Measurements from ENCODE around the gene NDUFA7. TPM values are rescaled to one million over a fixed set of nuclear protein-coding genes. Genes with fewer than 3 reads are reported as not detected.
A peak's percentile ranks its signal among the peaks of the same experiment; 100 is the strongest.
"Not testable (repeated sequence)": the region's sequence is repeated elsewhere in the genome, so short reads cannot be mapped to it uniquely, and the experiment has no call there.

The NDUFA7 gene
- 129 TPM for total RNA-seq
- long read RNA-seq, transcript NDUFA7-201 (4 exons, 601 nt) = major isoform, 59 of 69 reads
- long read RNA-seq, partial matches to known transcripts = 9 of 69 reads
- long read RNA-seq, other reads (novel, unspliced or antisense) = 0 of 69 reads

DNA sequence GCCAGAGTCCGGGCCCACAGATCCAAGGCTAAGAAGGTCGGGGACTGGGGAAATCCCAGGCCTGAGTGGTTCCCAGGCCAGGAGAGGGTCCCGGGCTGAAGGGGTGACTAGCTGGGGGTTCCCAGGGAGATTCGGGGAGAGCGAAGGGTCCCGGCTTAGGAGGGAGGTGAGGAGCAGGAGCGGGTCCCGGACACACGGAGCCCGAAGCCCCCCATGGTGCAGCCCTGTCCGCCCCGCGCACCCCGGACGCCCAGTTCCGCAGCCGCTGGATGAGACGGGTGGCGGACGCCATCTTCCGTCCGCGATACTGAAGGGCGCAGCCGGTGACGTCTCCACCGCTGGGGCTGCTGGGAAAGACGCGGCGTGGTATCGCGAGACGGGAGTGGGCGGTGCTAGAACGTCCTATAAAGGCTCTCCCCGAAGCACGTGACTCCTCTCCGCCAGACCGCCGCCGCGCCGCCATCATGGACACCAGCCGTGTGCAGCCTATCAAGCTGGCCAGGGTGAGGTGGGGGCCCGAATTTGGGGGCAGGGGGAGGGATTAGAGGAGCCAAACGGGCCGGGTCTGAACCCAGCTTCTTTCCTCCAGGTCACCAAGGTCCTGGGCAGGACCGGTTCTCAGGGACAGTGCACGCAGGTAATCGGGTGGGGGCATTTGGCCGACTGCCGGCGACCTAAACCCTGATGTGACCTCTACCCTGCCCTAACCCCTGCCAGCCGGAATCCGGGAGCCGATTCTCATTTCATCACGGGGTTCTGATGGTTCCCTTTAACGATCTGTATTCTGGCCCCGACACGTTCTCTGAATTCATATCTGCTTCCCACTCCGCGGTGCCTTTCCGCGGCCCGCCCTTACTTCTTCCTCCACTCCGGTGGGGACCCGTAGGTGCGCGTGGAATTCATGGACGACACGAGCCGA lies at the start of gene NDUFA7, which contains the start of gene RPS28:
TSS of gene NDUFA7 (minus strand) at position 309 of the 919 bp plus-strand sequence. CDS start at position 292, 17 bp downstream.
TSS of gene RPS28 (plus strand) at position 430 of the 919 bp plus-strand sequence. CDS start at position 465, 35 bp downstream.
- ATAC-seq (peak; percentile 95), DNase-seq (ENCODE audit: missing footprints) (peak; percentile 99)
- intact Hi-C loops (cut with DNase I) = no loop called here

DNA sequence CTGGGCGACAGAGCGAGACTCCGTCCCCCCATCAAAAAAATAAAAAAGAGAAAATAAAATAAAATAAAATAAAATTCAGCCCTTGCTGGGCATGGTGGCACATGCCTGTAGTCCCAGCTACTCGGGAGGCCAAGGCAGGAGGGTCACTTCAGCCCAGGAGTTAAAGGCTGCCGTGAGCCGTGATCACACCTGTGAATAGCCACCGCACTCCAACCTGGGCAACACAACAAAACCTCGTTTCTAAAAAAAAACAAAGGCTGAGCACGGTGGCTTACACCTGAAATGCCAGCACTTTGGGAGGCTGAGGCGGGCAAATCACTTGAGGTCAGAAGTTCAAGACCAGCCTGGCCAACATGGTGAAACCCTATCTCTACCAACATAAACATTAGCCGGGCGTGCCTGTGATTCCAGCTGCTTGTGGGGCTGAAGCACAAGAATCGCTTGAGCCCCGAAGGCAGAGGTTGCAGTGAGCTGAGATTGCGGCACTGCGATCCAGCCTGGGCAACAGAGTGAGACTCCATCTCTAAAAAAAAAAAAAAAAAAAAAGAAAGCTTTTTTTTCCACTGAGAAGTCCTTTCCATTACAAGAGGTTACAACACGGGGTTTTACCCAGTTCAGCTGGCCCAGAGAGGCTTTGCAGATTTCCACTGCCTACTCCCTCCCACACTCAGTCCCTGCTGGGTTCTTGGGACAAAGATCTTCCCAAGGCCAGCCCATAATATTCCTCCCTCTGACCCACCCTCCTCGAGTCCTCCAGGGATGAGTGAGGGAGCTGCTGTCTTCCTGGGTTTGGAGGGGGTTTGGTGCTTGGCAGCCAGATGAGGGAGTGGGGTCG lies 49.2 kb upstream of the NDUFA7 start:
- ATAC-seq (peak; percentile 41), DNase-seq (ENCODE audit: missing footprints) (no peak)
- intact Hi-C loops (cut with DNase I) = no loop called here

DNA sequence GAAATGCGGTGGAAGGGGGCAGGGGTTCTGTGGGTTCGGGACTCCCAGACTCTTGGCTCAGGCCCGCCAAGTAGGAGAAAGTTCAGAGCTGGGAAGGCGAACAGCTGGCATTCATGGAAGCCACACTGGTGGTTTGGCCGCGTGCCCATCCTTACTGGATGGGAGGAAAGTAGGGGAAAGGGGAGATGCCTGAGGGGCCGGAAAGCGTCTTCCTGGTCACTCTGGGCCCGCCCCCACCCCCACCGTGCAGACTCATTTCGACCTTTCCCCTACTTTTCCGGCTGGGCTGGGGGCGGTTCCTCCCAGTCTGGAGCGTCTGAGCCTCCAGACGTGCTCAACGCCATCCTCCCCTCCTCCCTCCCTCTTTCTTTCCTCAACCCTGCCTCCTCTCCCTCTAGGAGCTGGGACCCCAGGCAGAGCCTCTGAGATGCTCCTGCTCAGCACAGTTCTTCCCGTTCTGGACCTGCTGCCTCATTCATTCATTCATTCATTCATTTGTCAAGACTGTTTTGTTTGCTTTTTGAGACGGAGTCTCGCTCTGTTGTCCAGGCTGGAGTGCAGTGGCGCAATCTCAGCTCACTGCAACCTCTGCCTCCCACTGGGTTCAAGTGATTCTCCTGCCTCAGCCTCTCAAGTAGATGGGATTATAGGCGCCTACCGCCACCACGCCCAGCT lies 46.3 kb upstream of the NDUFA7 start:
- DNase-seq (ENCODE audit: missing footprints) (peak; percentile 94), ATAC-seq (peak; percentile 73)
- intact Hi-C loops (cut with DNase I) = loop anchor here (1.0 kb wide), 1 partner anchor 22 kb away; no protein-coding TSS in a partner anchor

DNA sequence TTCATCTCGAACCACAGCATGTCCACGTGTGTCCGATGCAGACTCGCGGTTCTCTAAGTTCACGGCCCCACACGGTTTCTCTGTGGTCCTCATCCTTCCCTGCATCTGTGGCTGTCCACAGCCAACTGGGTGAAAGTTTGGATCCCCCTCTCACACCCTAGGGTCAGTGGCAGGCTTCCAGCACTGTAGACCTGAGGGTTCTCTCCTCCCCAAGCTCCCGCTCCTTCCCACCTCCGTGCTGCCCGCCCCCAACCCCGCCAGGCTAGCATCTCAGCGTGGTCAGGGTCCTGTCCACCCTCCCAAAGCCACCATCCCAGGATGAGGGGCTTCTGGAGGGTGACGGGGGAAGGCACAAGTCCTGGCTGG lies 45.8 kb upstream of the NDUFA7 start:
- intact Hi-C loops (cut with DNase I) = loop anchor here (1.0 kb wide), 1 partner anchor 22 kb away; no protein-coding TSS in a partner anchor
- ATAC-seq = peak; percentile 1
- no peak for DNase-seq (ENCODE audit: missing footprints)

DNA sequence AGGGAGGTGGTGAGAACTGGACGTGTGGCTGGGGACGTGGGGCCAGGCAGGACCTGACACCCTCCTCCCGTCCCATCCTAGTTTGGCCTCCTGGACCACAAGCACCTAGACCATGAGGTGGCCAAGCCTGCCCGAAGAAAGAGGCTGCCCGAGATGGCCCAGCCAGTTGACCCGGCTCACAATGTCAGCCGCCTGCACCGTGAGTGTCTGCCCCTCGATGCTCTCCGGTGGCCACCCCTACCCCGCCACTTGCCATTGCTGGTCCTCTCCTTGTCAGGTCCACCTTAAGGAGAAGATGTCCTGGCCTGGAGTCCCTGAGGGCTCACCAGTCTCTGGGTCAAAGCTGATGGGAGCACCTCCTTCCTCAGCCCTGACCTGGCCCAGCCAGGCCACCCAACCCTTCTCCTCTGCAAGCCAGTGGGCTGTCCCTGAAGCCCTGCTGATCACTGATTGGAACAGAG lies 45.0 kb upstream of the NDUFA7 start:
- intact Hi-C loops (cut with DNase I) = no loop called here
- ATAC-seq (no peak), DNase-seq (ENCODE audit: missing footprints) (no peak)

DNA sequence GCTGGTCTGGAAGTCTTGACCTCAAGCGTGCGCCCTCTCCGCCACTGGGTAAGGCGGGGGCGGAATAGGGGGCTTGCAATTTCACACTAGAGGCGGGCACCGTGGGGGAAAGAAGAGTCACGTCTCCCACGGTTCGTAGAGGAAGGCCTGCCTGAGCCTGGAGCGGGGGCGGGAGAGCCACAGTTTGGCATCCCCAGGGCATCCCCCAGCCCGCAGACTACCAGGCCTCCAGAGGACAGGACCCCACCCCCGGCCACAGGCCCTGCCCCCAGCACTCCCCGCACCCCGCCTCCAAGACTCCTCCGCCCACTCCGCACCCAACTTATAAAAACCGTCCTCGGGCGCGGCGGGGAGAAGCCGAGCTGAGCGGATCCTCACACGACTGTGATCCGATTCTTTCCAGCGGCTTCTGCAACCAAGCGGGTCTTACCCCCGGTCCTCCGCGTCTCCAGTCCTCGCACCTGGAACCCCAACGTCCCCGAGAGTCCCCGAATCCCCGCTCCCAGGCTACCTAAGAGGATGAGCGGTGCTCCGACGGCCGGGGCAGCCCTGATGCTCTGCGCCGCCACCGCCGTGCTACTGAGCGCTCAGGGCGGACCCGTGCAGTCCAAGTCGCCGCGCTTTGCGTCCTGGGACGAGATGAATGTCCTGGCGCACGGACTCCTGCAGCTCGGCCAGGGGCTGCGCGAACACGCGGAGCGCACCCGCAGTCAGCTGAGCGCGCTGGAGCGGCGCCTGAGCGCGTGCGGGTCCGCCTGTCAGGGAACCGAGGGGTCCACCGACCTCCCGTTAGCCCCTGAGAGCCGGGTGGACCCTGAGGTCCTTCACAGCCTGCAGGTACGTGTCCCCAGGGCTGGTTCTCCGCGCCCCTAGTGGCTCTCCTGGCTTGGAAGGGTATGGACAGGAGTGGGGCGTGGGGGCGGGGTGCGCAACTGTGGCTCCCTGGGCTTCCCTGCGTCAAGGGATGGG lies 42.9 kb upstream of the NDUFA7 start, which contains the start of gene ANGPTL4:
TSS of gene ANGPTL4 (plus strand) at position 353 of the 969 bp plus-strand sequence. CDS start at position 520, 167 bp downstream.
- DNase-seq (ENCODE audit: missing footprints) (peak; percentile 83), ATAC-seq (peak; percentile 71)
- intact Hi-C loops (cut with DNase I) = no loop called here

DNA sequence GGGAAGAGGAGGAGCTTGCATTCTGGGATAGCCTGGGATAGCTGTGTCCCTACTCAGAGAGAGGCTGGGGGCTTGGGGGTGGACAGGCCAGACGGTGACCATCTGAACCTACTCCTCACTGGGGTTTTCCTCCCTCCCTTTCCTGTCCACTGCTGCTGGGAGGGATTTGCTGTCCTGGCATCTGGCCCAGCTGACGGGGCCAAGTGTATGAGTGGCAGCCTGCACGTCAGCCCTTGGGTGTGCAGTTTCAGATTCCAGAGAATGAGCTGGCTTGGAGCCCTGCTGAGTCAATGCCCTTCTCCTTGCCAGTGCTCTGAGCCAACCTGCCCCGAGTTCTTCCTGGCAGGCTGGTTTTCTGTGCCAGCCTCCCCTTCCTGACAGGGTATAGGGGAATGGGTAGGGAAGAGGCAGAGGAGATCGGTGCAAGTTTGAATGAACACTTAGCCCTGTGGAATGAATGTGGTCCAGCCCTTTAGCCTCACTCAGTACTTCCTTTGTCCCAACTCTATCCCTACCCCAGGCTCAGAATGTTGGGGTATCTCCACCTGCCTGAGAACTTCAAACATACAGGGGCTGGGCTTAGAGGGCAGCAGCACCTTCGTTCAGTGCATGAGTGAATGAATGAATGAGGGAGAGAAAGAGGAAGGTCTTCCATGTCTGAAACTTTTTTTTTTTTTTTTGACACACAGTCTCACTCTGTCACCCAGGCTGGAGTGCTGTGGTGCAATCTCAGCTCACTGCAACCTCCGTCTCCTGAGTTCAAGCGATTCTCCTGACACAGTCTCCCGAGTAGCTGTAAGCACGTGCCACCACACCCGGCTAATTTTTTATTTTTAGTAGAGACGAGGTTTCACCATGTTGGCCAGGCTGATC lies 41.0 kb upstream of the NDUFA7 start:
- ATAC-seq (peak; percentile 76), DNase-seq (ENCODE audit: missing footprints) (peak; percentile 95)
- intact Hi-C loops (cut with DNase I) = loop anchor here (1.0 kb wide), 1 partner anchor 28 kb away; the partner anchor contains the start of gene RAB11B

DNA sequence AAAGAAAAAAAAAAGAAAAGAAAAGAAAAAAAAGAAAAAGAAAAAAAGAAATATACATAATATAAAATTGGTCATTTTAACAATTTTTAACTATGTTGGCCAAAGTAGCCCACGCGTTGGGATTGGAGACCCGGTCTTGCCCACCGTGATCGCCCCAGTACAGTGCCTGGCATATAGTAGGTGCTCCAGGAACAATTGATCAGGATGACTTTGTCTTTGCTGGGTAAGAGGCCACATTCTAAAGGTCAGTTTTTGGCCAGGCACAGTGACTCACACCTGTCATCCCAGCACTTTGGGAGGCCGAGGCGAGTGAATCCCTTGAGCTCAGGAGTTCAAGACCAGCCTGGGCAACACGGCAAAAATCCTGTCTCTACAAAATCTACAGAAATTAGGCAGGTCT lies 39.0 kb upstream of the NDUFA7 start:
- DNase-seq (ENCODE audit: missing footprints) (no peak), ATAC-seq (no peak)
- intact Hi-C loops (cut with DNase I) = no loop called here

DNA sequence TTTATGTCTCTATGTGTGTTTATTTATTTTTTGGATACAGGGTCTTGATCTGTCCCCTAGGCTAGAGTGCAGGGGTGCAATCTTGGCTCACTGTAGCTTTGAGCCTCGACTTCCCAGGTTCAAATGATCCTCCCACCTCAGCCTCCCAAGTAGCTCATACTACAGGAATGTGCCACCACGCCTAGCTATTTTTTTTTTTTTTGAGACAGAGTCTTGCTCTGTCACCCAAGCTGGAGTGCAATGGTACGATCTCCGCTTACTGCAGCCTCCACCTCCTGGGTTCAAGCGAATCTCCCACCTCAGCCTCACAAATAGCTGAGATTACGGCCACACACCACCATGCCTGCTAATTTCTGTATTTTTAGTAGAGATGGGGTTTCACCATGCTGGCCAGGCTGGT lies 37.8 kb upstream of the NDUFA7 start:
- intact Hi-C loops (cut with DNase I) = no loop called here
- no peak for ATAC-seq
- no peak for DNase-seq (ENCODE audit: missing footprints)

DNA sequence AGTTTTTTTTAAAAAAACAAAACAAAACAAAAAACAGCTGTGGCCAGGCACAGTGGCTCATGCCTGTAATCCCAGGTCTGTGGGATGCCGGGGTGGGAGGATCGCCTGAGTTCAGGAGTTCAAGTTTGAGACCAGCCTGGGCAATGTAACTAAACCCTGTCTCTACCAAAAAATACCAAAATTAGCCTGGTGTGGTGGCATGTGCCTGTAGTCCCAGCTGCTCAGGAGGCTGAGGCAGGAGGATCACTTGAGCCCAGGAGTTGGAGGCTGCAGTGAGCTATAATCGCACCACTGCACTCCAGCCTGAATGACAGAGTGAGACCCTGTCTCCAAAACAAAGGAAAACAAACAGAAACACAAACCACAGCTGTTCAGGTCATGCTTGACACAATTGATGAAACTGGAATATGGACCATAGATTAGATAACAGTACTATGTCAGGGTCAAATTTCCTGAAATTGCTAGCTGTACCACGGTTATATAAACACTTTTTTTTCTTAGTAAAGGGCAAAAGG lies 35.9 kb upstream of the NDUFA7 start:
- ATAC-seq = no peak
- intact Hi-C loops (cut with DNase I) = no loop called here
- no peak for DNase-seq (ENCODE audit: missing footprints)

DNA sequence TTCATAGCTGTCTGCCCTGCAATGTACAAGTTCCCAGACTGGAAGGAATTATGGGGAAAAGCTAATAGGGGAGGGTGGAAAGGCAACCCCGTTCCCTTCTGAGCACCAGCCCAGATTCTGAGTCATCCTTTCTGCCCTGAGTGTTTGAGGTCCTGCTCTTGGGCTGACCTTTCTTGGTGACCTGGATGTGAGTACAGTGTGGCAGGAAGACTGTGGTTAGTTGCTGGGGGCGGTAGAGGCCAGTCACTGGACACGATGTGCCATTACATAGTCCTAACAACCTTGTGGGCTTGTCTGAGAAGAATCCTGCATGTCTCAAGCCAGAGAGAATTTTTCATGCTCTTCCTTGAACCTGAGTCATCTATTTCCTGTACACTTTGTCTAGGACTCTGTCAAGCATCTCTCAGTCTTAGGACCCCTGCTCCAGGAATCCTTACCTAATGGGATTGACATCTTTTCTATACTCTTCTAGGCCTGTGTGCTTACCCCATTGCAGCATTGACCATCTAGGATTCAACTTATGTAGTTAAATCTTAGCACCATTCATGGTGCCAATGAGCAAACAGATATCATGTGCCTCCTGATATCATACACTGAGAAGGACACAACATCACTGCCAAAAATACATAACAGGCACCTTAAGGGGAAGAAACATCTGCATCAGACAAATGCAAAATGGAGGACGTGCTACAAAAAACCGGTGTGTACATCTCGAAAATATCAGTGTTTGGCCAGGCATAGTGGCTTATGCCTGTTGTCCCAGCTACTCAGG lies 34.6 kb upstream of the NDUFA7 start:
- intact Hi-C loops (cut with DNase I) = loop anchor here (2.0 kb wide), 2 partner anchors 41 to 151 kb away; no protein-coding TSS in a partner anchor
- no peak for ATAC-seq
- DNase-seq (ENCODE audit: missing footprints) = no peak

DNA sequence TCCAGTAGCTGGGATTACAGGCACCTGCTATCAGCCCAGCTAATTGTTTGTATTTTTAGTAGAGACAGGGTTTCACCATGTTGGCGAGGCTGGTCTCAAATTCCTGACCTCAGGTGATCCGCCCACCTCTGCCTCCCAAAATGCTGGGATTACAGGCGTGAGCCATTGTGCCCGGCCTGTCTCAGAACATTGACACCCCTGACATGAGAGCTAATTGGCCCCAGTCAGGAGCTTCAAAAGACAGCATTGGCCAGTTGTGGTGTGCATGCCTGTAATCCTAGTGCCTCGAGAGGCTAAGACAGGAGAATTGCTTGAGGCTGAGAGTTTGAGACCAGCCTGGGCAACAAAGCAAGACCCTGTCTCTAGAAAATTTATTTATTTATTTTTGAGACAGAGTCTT lies 31.7 kb upstream of the NDUFA7 start:
- intact Hi-C loops (cut with DNase I) = loop anchor here (5.0 kb wide), 1 partner anchor 224 kb away; the partner anchor contains the start of gene MYO1F
- not testable (repeated sequence) for DNase-seq (ENCODE audit: missing footprints); ATAC-seq

DNA sequence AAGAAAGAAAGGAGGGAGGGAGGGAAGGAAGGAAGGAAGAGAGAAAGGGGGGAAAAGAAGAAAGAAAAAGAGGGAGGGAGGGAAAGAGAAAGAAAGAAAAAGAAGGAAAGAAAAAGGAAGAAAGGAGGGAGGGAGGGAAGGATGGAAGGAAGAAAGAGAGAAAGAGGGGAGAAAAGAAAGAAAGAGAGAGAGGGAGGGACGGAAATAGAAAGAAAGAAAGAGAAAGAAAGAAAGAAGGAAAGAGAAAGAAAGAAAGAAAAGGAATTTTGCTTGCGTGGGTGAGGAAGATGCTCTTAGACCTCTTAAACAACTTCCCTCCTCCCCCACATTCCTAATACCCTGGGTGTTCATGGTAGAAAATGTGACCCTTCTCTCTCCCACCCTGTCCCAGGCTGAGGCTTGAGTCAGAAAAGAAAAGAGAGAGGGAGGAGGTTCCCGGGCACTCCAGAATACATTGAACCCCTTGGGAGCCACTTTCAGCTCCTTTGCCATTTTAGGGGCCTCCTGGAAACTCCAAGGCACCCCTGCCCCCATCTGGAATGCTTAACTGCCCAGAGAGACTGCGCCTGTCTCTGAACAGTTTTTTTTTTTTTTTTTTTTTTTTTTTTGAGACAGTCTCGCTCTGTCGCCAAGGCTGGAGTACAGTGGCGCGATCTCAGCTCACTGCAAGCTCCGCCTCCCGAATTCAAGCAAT lies 31.1 kb upstream of the NDUFA7 start:
- ATAC-seq (no peak), DNase-seq (ENCODE audit: missing footprints) (no peak)
- intact Hi-C loops (cut with DNase I) = loop anchor here (5.0 kb wide), 1 partner anchor 225 kb away; the partner anchor contains the start of gene MYO1F

DNA sequence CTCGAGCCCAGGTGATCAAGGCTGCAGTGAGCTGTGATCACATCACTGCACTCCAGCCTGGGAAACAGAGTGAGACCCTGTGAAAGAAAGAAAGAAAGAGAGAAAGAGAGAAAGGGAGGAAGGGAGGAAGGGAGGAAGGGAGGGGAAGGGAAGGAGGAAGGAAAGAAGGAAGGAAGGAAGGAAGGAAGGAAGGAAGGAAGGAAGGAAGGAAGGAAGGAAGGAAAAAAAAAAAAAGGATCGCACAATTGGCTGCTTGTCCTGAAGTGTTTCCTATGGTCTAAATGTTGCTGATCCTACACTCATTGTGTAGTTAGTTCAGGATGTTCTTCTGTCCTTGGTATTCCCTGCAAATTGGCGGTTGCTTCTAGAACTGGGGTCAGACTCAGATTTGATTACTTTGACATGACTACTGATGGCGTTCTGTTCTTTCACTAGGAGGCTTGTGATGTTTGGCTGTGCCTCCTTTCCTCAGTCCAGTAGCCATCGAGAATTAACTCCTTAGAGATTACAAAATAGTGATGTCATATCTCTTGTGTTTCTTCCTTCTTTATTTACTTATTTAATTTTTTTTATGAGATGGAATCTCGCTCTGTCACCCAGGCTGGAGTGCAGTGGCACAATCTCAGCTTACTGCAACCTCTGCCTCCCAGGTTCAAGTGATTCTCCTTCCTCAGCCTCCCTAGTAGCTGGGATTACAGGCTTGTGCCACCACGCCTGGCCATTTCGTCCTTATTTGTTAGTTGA lies 28.6 kb upstream of the NDUFA7 start:
- not testable (repeated sequence) for ATAC-seq; DNase-seq (ENCODE audit: missing footprints)
- intact Hi-C loops (cut with DNase I) = loop anchor here (5.0 kb wide), 1 partner anchor 228 kb away; the partner anchor contains the start of gene MYO1F

All from Right ventricle myocardium inferior (tissue), 1 donor.